ENCODE data around the gene IRF2BP2.

GRCh38 chr1:234593771-234594504 is 16.0 kb downstream of the IRF2BP2 start:
- TF ChIP-seq CTCF (IDR thresholded peaks at IDR 0.05) (no peak), ZFX (IDR thresholded peaks at IDR 0.05; ENCODE audit: borderline replicate concordance) (no peak)
